ENCODE data around the gene ONECUT2.

The ONECUT2 gene

GRCh38 chr18:57533006-57533867 is 98.1 kb downstream of the ONECUT2 start:
- DNase-seq, result no peak

GRCh38 chr18:57533868-57534510 is 98.8 kb downstream of the ONECUT2 start:
- no peak for DNase-seq

- no peak for DNase-seq
Observed at GRCh38 chr18:57534511-57534909, 99.3 kb downstream of the ONECUT2 start.

GRCh38 chr18:57538614-57539013 is 103.4 kb downstream of the ONECUT2 start:
- no peak for DNase-seq

- DNase-seq, result no peak
Observed at GRCh38 chr18:57539702-57540101, 104.5 kb downstream of the ONECUT2 start.

All from NCI-H1092 treated with DMSO at 0.1 percent for 48 hours (cell line).